ENCODE measurements around the gene FOXF1. TPM values are rescaled to one million over a fixed set of nuclear protein-coding genes. Genes with fewer than 3 reads are reported as not detected.
A peak's percentile ranks its signal among the peaks of the same experiment; 100 is the strongest.

Gene FOXF1
- total and polyA plus RNA-seq, 11 donors = 0.04 to 0.48 (median 0.17) TPM; not detected in 3

DNA sequence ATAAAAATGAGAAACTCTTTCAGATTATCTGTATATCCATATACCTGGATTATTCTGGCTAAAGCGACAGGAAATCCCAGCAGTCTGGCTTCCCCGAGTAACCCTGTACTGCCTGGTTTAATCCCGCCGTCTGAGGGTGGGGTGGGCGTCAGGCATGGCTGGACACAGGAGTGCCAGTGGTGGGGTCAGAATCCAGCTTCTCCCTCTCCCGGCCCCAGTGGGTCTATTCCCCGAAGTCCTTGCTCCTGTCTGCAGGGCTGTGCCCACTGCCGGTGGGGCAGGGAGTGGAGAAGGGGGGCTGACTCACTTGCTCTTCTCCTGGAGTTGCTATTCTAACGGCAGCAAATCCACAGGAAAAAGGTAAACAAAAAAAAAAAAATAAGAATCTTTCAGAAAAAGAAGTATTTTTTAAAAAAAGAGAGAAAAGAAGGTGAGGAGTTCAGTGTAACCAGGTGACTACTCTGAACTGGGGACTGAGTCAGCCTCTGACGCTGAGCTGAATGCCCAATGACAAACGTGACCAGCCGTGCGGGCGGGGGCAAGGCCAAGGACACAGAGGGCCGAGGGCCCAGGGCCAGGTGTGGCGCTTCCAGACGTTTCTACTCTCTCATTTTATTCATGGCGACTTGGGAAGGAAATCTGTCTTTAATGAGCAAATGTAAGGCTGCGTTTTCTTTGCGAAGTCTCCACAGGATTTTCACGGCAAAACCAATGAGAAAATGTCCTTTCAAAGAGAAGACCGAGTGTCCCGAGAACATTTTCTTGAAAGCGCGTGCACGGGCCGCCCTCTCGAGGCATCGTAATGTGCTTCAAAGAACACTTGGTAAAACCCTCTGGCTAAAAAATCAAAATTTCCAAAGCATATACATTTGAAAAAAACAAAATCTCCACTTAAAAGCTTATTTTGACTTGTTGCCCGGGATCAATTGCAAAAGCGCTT lies 20.2 kb downstream of the FOXF1 start:
- WGBS, 4 donors = 84 to 91% (median 85%) methylated on average over 31 of the region's 31 CpGs
- peak overlapping the region in 2 of 12 donors; percentile 33 to 57 for H3K27ac ChIP-seq
- no peak for DNase-seq

DNA sequence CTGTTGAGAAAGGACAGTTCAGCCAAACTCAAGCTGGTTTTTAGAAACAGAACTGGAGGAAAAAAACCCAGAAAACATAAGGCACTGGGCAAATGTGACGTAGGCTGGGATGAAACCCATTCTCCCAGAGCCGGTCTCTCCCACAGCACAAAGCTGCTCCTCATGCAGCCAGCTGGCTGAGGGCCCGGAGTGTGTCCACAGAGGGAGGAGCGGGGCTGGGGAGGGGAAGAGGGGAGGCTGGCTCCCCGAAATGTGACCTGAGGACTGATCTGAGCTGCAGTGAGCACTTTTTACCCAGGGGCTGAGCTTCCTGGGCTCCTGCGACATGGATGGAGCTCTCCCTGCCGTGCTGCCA lies 20.8 kb downstream of the FOXF1 start:
- Histone ChIP-seq H3K27ac (peak overlapping the region in 3 of 12 donors; percentile 14 to 57 (median 32)), H3K4me3 (no peak overlapping the region), H3K36me3 (peaks cover 0 to 35% (median 20%) of the 10 kb centered on the region in 9 donors), H3K27me3 (no peaks in the 10 kb centered on the region), H3K9me3 (no peaks in the 10 kb centered on the region), H3K4me1 (peaks cover 0 to 10% (median 0%) of the 10 kb centered on the region in 12 donors)
- peak; percentile 46 to 77 (median 64) for DNase-seq
- WGBS, 4 donors = 54 to 70% (median 64%) methylated on average over 7 of the region's 7 CpGs
- peak in 3 of 4 donors; percentile 48 to 60 (median 50) for ATAC-seq
- intact Hi-C loops (cut with DNase I) = no loop called here
- TF ChIP-seq, protein P1, sequence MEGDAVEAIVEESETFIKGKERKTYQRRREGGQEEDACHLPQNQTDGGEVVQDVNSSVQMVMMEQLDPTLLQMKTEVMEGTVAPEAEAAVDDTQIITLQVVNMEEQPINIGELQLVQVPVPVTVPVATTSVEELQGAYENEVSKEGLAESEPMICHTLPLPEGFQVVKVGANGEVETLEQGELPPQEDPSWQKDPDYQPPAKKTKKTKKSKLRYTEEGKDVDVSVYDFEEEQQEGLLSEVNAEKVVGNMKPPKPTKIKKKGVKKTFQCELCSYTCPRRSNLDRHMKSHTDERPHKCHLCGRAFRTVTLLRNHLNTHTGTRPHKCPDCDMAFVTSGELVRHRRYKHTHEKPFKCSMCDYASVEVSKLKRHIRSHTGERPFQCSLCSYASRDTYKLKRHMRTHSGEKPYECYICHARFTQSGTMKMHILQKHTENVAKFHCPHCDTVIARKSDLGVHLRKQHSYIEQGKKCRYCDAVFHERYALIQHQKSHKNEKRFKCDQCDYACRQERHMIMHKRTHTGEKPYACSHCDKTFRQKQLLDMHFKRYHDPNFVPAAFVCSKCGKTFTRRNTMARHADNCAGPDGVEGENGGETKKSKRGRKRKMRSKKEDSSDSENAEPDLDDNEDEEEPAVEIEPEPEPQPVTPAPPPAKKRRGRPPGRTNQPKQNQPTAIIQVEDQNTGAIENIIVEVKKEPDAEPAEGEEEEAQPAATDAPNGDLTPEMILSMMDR (IDR thresholded peaks at IDR 0.05) = no peak
- no peak for TF ChIP-seq POLR2A (IDR thresholded peaks at IDR 0.05)

More for the DNA sequence above, 20.2 kb downstream of the FOXF1 start:
- peak in 1 of 4 donors; percentile 13 for ATAC-seq
- intact Hi-C loops (cut with DNase I) = no loop called here
- Histone ChIP-seq H3K4me1 (peaks cover 0 to 10% (median 0%) of the 10 kb centered on the region in 12 donors), H3K27me3 (no peaks in the 10 kb centered on the region), H3K4me3 (no peak overlapping the region), H3K9me3 (no peaks in the 10 kb centered on the region), H3K36me3 (peaks cover 0 to 29% (median 13%) of the 10 kb centered on the region in 9 donors)
- TF ChIP-seq POLR2A (IDR thresholded peaks at IDR 0.05) = no peak
- TF ChIP-seq, protein P1 (IDR thresholded peaks at IDR 0.05) = no peak

DNA sequence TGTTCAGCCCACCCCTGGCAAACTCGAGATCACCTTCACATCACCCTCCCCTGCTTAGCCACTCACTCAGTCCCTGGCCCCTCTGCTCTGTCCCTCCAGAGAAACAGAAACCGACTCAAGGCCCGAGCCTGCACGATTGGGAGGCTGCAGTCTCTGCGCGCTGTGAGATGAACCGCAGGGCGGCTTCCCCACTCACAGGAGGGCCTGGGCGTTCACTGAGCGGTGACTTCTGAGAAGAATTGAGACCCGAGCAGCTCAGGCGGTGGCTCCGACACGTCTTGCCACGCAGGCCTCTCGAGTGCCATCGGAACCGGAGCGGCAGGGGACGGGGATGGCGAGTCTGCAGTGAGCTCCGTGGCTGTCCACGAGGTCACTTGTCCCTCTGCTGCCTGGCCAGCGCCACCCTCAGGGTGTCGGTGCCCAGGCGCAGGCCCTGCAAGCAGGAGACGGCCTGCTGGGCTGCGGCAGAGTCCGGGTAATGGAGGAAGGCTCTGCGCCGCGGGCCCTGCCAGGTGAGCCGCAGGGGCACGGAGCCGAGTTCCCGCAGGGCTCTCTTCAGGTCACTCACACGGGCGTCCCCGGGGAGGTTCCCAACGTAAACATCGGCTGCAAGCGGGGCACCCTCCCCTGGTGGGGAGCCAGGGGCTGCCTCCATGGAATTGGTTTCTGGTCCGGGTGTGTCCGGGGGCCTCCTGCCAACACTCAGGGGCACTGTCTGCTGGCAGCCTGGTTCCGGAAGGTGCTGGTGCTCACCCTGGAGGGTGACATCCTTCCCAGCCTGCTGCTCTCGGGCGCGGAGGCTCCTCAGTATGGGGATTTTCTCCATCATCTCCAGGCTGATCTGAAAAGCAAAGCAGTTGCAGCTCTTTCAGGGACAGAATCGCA lies 21.6 kb downstream of the FOXF1 start:
- ATAC-seq = no peak

More for the DNA sequence above, 21.6 kb downstream of the FOXF1 start:
- intact Hi-C loops (cut with DNase I) = no loop called here
- no peaks in the 10 kb centered on the region for H3K27me3 ChIP-seq
- peak overlapping the region in 3 of 12 donors; percentile 14 to 57 (median 32) for H3K27ac ChIP-seq
- WGBS, 4 donors = 91 to 93% (median 92%) methylated on average over 29 to 49 of the region's 49 CpGs
- DNase-seq = no peak
- H3K9me3 ChIP-seq = no peaks in the 10 kb centered on the region
- peaks cover 0 to 43% (median 27%) of the 10 kb centered on the region in 9 donors for H3K36me3 ChIP-seq
- TF ChIP-seq, protein P1 (IDR thresholded peaks at IDR 0.05) = no peak
- TF ChIP-seq POLR2A (IDR thresholded peaks at IDR 0.05) = no peak
- H3K4me3 ChIP-seq = no peak overlapping the region
- H3K4me1 ChIP-seq = peaks cover 0 to 10% (median 0%) of the 10 kb centered on the region in 12 donors

Data from heart left ventricle (tissue), 16 donors.